Caco-2 (cell line): ENCODE data around the gene ABCG5. TPM values are rescaled to one million over a fixed set of nuclear protein-coding genes. Genes with fewer than 3 reads are reported as not detected.

ENCODE experiments used
- BruUV-seq: library from RNA; stranded (reverse); fragments of 400-500 nt; replicated peaks from 2 replicates; lab custom pipeline; 2021; lab: Mats Ljungman, UMichigan
- CTCF ChIA-PET: fragments of 300-600 bp; sonication (Branson Sonifier 250); formaldehyde crosslinking; loops from one replicate; lab custom pipeline; 2022; ENCODE audit warnings: antibody characterized with exemption; lab: Charles Lee
- POLR2A ChIA-PET: fragments of 300-600 bp; sonication (Branson Sonifier 250); formaldehyde crosslinking; loops from one replicate; lab custom pipeline; 2022; ENCODE audit warnings: antibody characterized with exemption; lab: Charles Lee
- DNase-seq, 2 experiments: peaks; one replicate each; pipeline versions ENCODE4 v3.0.0 to v3.0.0-alpha.2; 2020 to 2022
- H3K27me3 ChIP-seq: replicated peaks from 2 replicates; pipeline ENCODE4 v1.6.0; 2011; ENCODE audit warnings: low read length; ENCODE audit not compliant: control insufficient read depth, insufficient read depth
- H3K36me3 ChIP-seq: 2 replicates; pipeline ENCODE4 v1.5.1; 2011; ENCODE audit warnings: low read length; ENCODE audit not compliant: control insufficient read depth, insufficient read depth
- H3K4me1 ChIP-seq: fragments of 250-450 bp; sonication (Bioruptor Pico); 2 replicates; pipeline ENCODE4 v1.5.1; 2020; ENCODE audit warnings: mild to moderate bottlenecking
- H3K4me3 ChIP-seq: 2 replicates; pipeline ENCODE4 v1.5.1; 2011; ENCODE audit warnings: low read depth, mild to moderate bottlenecking, control low read depth, low read length
- H3K9me3 ChIP-seq: fragments of 250-450 bp; sonication (Bioruptor Pico); 2 replicates; pipeline ENCODE4 v1.5.1; 2020; ENCODE audit warnings: mild to moderate bottlenecking, moderate library complexity
- H3K27ac Mint-ChIP-seq: one replicate; pipeline ENCODE4 v1.8.0; 2022; ENCODE audit warnings: mixed read lengths; ENCODE audit not compliant: unreplicated experiment
- H3K27me3 Mint-ChIP-seq: one replicate; pipeline ENCODE4 v1.8.0; 2022; ENCODE audit warnings: mixed read lengths; ENCODE audit not compliant: insufficient read depth, unreplicated experiment
- H3K36me3 Mint-ChIP-seq: one replicate; pipeline ENCODE4 v1.8.0; 2022; ENCODE audit warnings: mild to moderate bottlenecking, mixed read lengths; ENCODE audit not compliant: insufficient read depth, unreplicated experiment
- H3K4me1 Mint-ChIP-seq: one replicate; pipeline ENCODE4 v1.8.0; 2022; ENCODE audit warnings: low read depth, mixed read lengths; ENCODE audit not compliant: unreplicated experiment
- H3K4me3 Mint-ChIP-seq: one replicate; pipeline ENCODE4 v1.8.0; 2022; ENCODE audit warnings: mild to moderate bottlenecking, moderate library complexity, mixed read lengths; ENCODE audit not compliant: unreplicated experiment
- H3K9me3 Mint-ChIP-seq: one replicate; pipeline ENCODE4 v1.8.0; 2022; ENCODE audit warnings: mixed read lengths; ENCODE audit not compliant: unreplicated experiment
- intact Hi-C: fragments of 100-400 bp; cut with micrococcal nuclease; formaldehyde crosslinking; loops from one replicate; pipeline ENCODE4 v1.10.0; 2022; ENCODE audit not compliant: unreplicated experiment
- total RNA-seq: library from RNA; stranded (reverse); gene quantifications from 2 replicates; pipeline ENCODE4 v1.2.3, GENCODE V29; 2022
- TF ChIP-seq, protein P1 (sequence below), 2 experiments: fragments of 200-600 bp in 1 of 2; IDR thresholded peaks; 1 replicate in 1 of 2; 2 replicates in 1 of 2; pipeline versions ENCODE4 v1.5.1 to v1.8.0; 2011 to 2022; ENCODE audit warnings: antibody characterized with exemption in 1 of 2, control low read depth in 1 of 2, inconsistent platforms in 1 of 2, low read depth in 1 of 2, low read length in 1 of 2, mild to moderate bottlenecking in 1 of 2, moderate library complexity in 1 of 2; ENCODE audit not compliant: insufficient read depth in 1 of 2, severe bottlenecking in 1 of 2, unreplicated experiment in 1 of 2

ABCG5 gene
- total RNA-seq, 1 experiment from 2014 or later, result not detected

DNA sequence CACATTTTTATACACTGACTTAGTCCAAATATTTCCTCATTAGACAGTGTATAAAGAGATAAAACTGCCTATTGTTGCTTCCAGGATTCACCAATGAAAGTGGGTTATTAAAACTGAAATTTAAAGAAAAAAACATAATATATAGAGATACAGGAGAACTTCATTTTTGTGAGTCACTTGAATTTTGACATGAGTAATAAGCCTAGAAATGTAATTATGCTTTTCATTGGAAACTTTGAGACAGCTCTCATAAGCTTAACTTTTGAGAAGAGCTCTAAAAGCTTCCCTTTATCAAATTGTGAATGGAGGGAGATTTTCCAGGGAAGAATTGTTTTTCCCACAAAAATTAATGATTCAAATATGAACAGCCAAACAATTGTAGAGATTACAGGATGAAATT is 50.7 kb downstream of the ABCG5 start:
- Mint-ChIP-seq H3K27me3 (no peaks in the 10 kb centered on the region), H3K36me3 (no peaks in the 10 kb centered on the region), H3K27ac (no peak overlapping the region), H3K9me3 (no peaks in the 10 kb centered on the region), H3K4me1 (no peaks in the 10 kb centered on the region), H3K4me3 (no peak overlapping the region)
- Histone ChIP-seq H3K9me3 (no peaks in the 10 kb centered on the region), H3K27me3 (no peaks in the 10 kb centered on the region), H3K4me1 (no peaks in the 10 kb centered on the region), H3K36me3 (no peaks in the 10 kb centered on the region), H3K4me3 (no peak overlapping the region)
- no TSS peak for BruUV-seq
- no peak for DNase-seq
- ChIA-PET CTCF (no interaction called here), POLR2A (no interaction called here)
- TF ChIP-seq, protein P1, sequence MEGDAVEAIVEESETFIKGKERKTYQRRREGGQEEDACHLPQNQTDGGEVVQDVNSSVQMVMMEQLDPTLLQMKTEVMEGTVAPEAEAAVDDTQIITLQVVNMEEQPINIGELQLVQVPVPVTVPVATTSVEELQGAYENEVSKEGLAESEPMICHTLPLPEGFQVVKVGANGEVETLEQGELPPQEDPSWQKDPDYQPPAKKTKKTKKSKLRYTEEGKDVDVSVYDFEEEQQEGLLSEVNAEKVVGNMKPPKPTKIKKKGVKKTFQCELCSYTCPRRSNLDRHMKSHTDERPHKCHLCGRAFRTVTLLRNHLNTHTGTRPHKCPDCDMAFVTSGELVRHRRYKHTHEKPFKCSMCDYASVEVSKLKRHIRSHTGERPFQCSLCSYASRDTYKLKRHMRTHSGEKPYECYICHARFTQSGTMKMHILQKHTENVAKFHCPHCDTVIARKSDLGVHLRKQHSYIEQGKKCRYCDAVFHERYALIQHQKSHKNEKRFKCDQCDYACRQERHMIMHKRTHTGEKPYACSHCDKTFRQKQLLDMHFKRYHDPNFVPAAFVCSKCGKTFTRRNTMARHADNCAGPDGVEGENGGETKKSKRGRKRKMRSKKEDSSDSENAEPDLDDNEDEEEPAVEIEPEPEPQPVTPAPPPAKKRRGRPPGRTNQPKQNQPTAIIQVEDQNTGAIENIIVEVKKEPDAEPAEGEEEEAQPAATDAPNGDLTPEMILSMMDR (IDR thresholded peaks at IDR 0.05; ENCODE audit: insufficient read depth in 1 of 2, low read depth in 1 of 2, low read length in 1 of 2, severe bottlenecking in 1 of 2, unreplicated experiment in 1 of 2), result no peak
- intact Hi-C loops, result no loop called here

DNA sequence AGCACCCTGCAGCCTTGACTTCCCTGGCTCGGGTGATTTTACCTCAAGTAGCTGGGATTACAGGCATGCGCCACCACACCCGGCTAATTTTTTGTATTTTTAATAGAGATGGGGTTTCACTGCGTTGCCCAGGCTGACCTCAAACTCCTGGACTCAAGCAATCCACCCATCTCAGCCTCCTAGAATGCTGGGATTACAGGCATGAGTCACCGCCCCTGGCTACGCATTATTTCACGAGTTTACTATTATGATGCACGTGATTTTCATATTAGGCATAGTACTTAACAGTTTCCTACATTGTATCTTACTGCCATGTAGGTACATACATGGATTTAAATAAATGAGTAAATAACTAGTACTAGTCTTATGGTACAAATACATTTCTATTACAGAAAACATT is 60.4 kb downstream of the ABCG5 start:
- TF ChIP-seq, protein P1 (IDR thresholded peaks at IDR 0.05; ENCODE audit: insufficient read depth in 1 of 2, low read depth in 1 of 2, low read length in 1 of 2, severe bottlenecking in 1 of 2, unreplicated experiment in 1 of 2), result no peak
- H3K4me3 Mint-ChIP-seq, result no peak overlapping the region
- H3K27ac Mint-ChIP-seq, result no peak overlapping the region
- Histone ChIP-seq H3K27me3 (no peaks in the 10 kb centered on the region), H3K4me3 (no peak overlapping the region), H3K4me1 (no peaks in the 10 kb centered on the region), H3K36me3 (no peaks in the 10 kb centered on the region), H3K9me3 (no peaks in the 10 kb centered on the region)
- no peaks in the 10 kb centered on the region for H3K9me3 Mint-ChIP-seq
- intact Hi-C loops, result no loop called here
- CTCF ChIA-PET, result no interaction called here
- BruUV-seq, result no TSS peak
- peaks cover 3% of the 10 kb centered on the region for H3K4me1 Mint-ChIP-seq
- POLR2A ChIA-PET, result no interaction called here
- no peak for DNase-seq
- no peaks in the 10 kb centered on the region for H3K27me3 Mint-ChIP-seq
- H3K36me3 Mint-ChIP-seq, result peaks cover 6% of the 10 kb centered on the region

DNA sequence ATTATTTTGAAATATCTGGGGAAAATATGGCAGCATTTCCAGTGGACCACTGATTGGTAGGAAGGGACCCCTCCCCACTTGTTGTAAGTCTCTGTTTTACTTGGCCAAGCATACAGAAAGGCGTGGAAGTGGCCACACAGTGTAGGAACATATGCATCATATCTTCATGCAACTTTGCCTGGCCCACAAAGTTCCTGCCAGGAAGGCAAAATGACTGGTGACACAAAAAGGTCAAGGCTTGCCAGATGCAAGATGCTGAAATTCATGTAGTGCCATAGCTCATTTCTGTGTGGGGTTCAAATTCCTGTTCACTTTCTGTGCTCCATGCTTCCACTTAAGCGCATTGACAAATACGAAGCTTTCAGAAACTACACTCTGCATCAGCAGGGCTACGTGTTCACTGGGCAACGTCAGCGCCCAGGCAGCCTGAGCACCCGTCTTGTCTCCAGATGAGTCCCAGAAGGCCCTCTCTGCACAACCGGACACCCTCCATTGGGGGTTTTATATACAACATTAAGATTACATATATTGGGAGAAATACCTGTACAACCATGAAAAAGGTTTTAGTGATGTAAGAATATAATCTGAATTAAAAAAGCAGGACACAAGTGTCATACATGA is 61.2 kb downstream of the ABCG5 start:
- H3K27me3 Mint-ChIP-seq, result no peaks in the 10 kb centered on the region
- intact Hi-C loops, result no loop called here
- DNase-seq, result no peak
- Histone ChIP-seq H3K27me3 (no peaks in the 10 kb centered on the region), H3K9me3 (no peaks in the 10 kb centered on the region), H3K4me1 (no peaks in the 10 kb centered on the region), H3K36me3 (no peaks in the 10 kb centered on the region), H3K4me3 (no peak overlapping the region)
- peaks cover 4% of the 10 kb centered on the region for H3K4me1 Mint-ChIP-seq
- no peak overlapping the region for H3K27ac Mint-ChIP-seq
- no peaks in the 10 kb centered on the region for H3K9me3 Mint-ChIP-seq
- CTCF ChIA-PET, result no interaction called here
- no peak overlapping the region for H3K4me3 Mint-ChIP-seq
- POLR2A ChIA-PET, result no interaction called here
- peaks cover 6% of the 10 kb centered on the region for H3K36me3 Mint-ChIP-seq
- TF ChIP-seq, protein P1 (IDR thresholded peaks at IDR 0.05; ENCODE audit: insufficient read depth in 1 of 2, low read depth in 1 of 2, low read length in 1 of 2, severe bottlenecking in 1 of 2, unreplicated experiment in 1 of 2), result no peak
- BruUV-seq, result no TSS peak
